NCI-H446 (cell line): Measurements from ENCODE around the gene ALDH3B2.
"Not testable (repeated sequence)": the region's sequence is repeated elsewhere in the genome, so short reads cannot be mapped to it uniquely, and the experiment has no call there.

ENCODE experiments used
- DNase-seq, 2 experiments: peaks; one replicate each; lab custom pipeline; 2025; lab: John Stamatoyannopoulos, UW

The ALDH3B2 gene

DNA sequence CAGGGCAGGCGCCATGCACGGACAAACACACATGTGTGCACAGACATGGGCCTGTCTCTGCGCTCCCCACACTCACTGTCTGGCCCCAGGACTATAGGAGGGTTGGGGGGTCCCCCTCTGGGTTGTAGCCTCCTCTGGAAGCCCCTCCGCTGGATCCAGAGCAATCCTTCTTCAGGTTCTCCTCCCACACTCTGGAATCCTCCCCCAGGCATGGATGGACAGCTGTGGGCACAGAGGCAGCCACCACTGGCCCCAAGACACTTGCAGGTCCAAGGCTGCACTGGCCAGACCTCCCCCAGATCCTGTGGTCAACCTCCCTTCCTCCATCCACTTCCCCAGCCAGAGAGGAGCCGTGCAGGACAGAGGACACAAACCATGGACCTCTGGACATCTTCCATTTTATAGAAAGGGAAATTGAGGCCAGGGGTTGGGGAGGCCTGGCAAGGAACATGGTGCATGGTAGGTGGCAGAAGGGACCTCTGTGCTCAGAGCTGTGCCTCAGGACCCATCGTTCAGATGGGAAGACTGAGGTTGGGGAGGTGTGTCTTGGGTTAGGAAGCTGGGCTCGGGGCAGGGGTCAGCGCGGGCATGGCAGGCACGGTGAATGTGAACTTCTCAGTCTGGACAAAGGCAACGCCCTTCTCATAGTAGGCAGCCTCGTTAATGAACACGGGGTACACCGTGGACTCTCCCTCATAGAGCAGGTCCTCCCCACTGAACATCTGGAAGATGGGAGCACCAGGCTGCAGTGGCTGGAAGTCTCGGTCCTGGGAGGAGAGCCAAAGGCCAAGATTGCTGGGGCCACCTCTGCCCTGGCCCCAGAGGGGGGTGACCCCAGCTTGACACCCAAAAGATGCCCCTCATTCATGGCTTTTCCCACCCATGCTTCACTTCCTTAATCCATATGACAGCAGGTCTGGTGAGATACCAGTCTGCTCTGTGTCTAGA is 32.0 kb downstream of the ALDH3B2 start:
- DNase-seq = no peak

DNA sequence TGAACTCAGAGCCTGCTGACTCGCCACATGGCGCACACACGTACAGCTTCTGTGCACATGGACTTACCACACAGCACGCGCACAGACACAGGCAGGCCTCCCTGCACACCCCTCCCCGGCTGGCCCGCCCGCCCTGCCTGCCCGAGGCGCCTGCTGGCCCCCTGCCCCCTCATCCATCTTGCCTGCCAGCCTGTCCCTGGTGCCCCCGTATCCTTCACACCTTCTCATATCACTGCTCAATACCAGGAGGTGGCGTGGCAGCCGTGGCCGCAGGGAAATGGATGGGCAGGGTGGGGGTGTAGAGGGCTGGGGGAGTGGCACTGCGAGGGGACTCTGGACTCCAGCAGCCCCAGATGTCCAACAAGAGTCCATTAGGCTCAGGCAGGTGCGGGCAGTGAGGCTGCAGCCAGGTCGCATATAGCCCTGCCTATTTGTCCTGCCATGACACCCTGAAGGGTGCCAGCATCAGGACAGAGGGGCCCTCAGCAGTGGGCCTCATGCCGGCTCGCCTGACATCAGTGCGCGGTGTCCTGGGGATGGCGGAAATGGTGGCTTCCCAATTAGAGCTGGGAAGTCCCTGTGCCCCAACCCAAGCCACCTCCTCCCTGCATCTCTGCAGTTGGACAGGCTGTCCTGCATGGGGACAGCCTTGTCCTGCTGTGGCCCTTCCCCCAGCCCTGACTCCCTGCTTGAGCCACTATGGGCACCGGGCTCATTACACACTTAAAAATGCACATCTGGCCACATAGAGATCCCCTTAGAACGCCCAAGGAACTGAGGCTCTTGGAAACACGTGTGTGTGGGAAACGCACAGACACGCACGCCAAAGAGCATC is 32.9 kb downstream of the ALDH3B2 start:
- DNase-seq = no peak

DNA sequence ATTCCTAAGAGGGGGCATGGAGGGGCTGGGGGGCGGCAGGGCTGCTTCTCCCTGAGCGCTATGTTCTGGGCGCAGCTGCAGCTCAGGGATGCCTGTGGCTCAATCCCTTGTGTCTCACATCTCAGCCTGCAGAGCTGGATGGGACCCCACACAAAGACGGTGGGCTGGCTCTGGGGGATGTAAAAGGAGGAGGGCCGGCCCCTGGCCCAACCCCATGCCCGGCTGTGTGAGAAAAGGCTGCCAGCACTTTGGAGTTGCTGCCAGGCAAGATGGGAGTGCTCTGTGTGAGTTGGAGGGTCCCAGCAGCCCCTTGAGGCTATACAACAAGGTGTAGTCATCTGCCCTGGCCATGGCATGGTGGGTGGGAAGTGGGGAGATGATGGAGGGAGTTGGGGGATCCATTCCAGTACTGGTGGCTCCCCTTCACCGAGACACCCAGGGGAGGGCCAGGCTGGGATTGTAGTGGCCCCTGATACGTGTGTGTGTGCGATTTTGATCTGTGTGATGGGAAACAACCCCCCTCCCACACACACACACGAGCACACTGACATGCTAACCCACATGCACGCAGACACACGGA is 33.6 kb downstream of the ALDH3B2 start:
- no peak for DNase-seq

DNA sequence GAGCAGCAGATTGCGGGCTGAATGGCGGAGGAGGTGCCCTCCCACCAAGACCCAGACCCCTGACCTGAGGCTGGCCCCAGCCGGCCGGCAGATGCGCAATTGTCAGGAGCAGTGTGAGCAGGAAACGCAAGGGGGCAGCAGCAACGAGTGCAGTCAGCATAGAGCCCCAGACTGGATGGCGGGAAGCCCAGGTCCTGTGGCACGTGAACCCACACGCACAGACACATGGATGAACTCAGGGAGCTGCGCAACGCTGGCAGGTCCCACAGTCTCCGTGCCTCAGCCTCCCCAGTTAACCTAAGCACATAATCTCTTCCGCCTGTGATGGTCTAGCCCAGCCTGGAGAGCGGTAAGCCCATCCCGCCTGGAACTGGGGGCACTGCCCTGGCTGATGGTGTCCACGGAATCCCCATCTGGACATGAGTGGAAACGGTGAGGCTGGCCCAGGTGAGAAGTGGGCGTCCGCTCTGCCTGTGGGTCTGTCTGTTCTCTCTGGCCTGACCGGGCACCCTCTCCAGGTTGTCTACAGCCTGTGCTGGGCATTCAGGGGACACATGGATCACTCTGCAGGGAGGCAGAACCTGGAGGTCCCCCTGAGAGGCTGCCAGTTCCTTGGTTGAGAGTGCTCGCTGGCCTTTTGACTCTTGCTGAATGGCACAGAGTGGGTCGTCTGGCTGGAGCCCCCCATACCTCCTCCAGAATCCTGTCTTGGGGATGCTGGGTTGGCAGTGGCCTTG is 34.2 kb downstream of the ALDH3B2 start:
- peak in 1 of 2 experiments; percentile 48 for DNase-seq

DNA sequence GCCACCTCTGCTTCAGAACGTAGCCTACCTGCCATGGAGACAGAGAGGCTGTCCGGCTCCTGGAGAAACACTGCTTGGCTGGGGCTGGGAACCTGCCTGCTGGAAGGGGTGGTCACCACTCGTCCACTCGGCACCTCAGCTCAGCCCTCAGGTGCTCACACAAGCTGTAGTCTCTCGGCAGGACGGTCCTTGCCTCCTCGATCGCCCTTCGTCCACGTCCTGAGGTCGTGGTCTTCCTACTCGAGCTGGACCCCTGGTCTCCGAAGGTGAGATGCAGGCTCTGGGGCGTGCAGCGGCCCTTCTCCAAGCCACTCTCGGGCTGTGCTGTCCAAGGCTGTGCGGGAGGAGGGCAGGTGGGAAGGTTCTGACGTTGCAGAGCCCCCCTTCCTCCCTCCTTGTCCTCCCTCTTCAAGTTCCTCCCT is 35.0 kb downstream of the ALDH3B2 start, which contains the start of gene TBX10:
TSS of gene TBX10 (minus strand) at position 326 of the 422 bp plus-strand sequence. CDS start at position 35, 291 bp downstream.
- no peak for DNase-seq

DNA sequence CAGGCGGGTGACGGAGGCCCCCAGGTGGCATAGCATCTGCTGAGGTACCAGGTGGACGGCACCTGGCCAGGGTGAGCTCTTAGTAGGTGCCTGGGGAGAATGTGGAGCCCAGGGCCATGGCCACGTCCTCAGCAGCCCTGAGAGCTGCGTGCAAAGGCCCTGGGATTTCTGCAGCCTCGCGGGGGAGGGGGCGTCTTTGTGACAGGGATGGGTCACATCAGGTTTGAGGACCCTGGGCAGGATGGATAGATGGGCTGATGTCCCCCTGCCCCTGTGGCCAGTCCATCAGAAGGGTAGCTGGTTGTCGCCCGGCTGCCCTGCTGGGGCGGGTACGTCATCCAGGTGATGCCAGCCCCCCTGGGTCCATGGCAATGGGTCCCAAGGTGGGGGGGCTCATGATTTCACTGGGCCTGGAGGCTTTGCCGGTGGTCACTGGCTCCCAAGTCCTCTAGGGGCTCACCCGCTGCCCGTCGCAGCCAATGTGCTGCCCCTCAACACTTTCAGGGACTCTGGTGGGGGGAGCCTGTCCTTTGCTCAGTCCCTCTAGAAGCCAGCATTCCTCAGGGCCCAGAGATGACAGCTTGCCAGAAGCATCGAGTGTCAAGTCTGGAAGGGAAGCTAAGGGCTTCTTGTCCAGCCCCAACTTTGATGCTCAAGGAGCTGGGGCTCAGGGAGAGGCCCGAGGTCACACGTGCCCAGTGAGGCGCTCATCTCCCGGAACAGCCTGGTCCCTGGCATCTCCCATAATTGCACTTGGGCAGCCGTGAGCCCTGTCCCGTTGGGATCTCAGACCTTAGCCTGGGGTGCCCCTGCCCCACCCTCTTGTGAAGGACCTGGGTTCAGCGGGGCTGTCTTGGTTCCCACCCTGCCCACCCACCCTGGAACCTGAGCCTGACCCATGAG is 35.6 kb downstream of the ALDH3B2 start:
- DNase-seq = no peak

DNA sequence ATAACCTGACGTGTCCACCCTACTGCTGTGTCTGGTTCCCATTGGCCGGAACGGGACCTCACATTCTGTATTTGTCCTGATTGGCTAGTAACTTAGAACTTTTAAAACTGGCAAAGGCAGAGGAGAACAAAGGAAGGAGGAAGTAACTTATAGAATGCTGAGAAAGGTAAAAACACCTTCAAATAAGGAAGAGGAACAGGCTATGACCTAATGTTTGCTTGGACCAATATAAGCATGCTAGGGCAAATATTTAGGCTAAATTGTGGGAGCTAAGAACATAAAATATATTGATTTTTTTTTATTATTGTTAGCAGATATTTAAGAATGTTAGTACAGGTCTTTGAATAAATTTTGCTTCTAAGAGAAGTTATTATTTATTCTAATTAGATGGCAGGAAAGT is 37.0 kb downstream of the ALDH3B2 start:
- DNase-seq = not testable (repeated sequence)

DNA sequence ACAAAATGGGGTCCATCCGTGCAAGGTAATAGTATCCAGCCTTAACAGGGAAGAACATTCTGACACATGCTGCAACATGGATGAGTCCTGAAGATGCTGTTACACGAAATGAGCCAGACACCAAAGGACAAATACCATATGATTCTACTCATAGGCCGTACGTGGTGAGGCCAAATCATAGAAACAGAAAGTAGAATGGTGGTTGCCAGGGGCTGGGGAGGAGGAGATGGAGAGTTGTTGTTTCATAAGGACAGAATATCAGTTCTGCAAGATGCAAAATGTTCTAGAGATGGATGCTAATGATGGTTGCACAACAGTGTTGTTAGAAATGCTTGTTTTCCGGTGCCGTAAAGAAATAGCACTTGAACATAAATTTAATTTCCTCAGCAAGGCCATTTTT is 37.5 kb downstream of the ALDH3B2 start:
- DNase-seq = no peak

DNA sequence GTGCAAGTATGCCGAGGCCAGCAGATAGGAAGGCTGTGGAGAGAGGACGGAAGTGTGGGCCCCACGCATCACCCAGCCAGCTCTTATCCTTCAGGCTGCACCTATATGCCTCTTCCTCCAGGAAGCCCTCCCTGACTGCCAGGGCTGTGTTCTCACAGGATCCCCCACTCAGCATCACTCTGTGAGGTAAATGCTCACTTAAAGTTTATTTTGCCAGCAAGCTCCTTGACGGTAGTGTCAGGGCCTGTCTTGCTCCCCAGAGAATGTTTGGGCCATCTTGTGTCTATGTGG is 39.2 kb downstream of the ALDH3B2 start:
- DNase-seq = no peak

DNA sequence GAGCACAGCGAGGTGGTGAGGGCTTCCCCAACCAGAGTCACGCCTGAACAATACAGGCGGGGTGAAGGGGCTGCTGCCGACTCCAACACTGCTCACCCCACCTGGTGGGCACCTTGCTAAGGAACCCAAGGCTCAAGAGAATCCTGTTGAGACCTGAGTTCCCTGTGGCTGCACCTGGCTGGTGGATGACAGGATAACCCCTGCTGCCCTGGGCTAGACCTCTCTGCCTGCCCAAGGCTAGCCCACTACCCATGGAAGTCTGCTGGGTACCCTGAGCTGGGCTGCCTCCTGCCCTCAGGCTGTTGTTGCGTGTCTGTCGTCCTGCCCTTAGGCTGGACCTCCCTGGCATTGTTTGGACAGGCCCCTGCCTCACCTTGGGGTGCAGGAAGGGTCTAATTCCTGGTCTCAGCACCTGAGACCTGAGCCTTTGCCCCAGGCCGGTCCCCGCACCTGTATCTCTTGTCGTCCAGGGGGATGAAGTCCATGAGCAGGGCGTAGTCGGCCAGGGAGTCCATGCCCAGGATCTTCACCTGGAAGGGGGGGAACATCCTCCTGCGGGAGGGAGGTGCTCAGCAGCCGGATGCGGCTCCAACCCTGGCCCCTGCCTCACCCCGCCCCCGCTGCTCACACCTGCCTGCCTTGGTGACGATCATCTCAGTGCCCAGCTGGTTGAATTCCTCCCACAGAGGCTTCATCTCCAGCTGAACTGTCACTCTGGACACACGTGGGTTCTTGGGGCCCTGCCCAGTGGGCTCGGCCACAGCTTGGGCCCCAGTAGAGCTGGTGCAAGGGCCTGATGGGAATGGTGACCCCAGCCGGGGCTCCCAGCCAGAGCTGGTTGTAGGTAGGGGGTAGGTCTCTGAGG is 39.8 kb downstream of the ALDH3B2 start:
- no peak for DNase-seq

DNA sequence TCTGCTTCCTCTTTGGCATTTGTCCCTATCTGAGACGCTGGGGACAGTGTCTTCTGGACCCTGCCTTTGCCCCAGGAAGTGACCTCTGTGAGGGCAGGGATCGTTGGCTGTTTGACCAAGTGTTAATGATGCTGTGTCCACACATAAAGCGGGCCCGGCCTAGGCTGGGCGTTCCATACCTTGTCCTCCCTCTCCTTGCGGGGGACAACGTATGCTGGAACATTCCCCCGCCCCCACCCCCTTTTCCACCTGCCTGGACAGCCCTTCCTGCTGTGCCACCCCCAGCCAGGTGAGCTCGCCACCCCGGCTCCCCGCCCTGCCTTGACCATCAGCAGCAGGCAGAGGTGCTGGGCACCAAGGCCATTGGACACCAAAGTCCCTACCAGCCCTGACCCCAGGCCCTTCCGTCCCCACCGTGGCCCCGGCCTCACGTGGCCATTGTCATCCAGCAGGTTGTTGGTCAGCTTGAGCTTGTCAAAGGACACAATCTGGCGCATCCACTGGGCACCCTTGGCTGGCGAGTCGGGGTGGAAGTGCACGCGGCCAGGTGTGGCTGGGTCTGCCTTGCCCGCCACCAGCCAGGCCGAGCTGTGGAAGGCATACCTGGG is 40.6 kb downstream of the ALDH3B2 start:
- no peak for DNase-seq

DNA sequence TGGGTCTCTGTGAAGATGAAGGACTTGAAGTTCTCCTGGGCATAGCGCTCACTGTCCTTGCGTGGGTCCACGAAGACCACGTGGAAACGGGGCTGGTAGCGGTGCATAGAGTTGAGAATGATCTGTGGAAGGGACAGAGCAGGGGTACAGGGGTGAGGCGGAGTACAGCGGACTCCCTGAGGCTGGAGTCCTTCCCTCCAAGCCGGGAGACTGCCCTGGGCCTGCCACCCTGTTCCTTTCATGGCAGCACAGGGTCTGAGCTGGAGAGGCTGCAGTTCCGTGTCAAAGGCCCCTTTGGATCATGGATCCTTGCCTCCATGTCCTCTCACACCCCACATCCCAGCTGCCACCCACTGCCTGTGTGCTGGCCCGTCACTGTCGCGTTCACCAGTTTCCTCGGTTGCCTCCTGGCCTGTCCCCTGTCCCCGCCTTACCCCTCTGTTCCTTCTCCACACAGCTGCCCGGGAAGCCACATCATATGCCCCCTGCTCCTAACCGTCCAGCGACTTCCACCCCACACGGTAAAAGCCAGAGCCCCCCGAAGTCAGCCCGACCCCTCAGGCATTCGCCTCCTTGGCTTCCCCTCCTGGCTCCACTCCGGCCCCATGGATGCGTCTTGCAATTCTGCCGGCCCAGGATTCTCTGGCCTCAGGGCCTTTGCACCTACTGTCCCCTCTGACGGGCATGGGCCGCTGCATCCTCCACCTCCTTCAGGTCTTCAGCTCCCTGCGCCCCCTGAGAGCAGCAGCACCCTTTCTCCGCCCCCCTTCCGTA is 41.3 kb downstream of the ALDH3B2 start:
- no peak for DNase-seq

DNA sequence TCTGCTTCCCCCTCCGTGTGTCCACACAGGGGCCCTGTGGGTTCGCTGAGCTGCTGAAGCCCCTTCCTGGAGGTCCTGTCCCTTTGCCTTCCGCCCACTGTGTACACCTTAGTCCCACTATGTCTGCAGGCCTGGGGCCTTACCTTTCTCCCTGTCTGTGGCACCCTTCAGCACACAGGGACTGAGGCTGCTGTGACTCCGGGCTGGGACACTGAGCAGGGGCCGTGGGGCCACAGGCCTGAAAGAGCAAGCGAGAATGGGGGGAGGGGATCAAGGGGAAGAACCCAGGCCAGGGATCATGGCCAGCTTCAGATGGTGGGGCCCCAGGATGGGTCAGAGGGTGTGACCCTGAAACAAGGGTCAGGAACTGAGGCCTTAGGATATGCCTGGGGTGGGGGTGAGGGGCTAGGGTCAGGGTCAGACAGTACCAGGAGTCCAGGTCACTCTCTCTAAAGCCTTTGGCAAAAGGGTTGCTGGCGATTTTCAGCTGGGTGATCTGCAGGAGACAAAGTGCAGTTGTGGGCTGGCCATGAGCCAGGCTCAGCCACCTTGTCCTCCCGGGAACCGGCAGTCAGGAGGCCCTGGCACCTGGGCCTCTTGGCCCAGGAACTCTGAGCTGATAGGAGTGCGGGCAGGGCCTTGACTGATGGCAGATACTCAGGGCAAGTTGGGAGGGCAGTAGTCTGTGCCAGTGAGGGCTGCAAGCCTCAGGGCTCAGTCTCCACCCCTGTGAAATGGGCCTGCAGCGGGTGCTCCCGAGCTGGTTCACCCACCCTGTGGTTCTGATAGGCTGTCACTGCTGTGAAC is 42.0 kb downstream of the ALDH3B2 start:
- DNase-seq = no peak

DNA sequence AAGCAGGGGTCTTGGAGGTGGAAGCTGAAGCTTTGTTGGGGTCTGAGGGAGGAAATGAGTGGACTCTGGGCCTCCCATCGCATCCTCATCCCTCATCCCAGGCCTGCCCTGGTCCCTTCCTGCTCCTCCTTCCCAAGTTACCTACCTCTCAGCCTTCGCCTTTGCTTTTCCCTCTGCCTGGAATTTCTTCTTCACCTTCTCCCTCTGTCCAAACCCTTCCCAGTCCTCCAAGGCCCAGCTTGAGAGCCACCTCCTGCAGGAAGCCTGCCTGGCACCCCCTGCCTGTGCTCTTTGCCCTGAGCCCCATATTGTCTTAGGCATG is 42.6 kb downstream of the ALDH3B2 start:
- no peak for DNase-seq

DNA sequence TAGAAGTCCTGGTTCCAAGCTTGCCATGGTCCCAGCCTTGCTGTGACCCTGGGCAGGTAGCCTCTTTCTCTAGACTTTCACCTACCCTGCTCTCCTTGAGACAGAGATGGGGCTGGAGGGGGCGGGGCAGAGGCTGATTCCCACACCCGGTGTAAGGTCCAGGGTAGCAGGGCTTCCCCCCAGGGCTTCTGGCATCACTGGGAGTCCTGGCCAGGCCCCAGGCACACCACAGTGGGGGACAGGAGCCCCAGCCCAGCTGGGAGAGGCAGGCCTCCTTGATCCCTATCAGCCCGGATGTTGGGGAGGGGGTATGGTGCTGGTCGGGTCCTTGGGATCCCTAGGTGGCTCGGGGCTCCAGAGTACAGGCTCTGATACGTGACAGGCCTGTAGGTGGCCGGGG is 43.0 kb downstream of the ALDH3B2 start:
- DNase-seq = no peak

DNA sequence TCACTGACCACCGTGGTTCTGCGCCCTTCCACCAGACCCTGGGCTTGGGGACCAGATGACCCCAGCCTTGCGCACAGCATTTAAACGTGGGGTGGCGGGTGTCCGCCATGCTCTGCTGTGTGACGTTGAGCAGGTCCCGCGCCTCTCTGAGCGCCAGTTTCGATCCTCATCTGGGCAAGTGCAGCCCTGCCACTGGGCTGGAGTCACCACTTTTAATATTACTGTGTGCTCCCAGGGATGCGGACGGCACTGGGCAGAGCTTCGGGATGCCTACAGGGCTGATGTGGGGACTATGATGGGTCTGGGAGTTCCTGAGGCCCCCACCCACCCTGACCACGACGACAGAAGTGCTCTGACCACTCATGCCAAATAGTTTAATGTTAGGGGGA is 43.5 kb downstream of the ALDH3B2 start:
- DNase-seq = no peak

DNA sequence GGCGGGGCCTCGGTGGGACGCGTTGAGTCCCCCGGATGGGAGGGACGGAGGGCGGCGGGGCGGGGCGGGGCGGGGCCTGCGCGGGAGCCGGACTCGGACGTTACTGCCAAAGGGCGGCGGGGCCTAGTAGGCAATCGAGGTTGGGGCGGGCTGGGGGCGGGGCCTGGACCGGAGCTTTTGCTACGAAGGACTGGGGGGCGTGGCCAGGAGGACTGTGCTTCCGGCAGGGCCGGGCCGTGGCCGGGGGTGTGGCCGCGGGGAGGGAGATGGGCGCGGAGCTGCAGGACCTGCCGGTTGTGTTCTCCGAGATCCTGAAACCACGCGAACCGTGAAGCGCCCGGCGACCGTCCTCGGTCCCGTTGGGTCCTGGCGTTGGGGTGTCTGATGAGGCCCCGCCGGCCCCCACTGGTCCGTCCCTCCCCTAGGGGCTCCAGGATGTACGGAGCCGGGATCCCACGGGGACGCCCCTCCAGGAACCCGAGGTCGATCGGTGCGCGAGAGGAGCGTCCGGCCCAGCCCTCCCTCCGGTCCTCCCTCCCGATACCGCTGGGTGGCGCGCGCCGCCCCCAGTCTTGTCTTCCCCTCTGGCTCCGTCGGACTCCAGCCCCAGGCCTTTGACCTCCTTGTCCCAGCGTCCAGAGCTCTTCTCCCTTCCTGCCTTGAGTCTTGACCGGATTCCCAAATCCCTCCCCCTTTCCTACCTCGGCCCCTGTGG is 44.0 kb downstream of the ALDH3B2 start:
- peak; percentile 98 to 99 for DNase-seq
